Caki2 (cell line): ENCODE measurements around the gene SDK1. TPM values are rescaled to one million over a fixed set of nuclear protein-coding genes. Genes with fewer than 3 reads are reported as not detected.
"Not testable (repeated sequence)": the region's sequence is repeated elsewhere in the genome, so short reads cannot be mapped to it uniquely, and the experiment has no call there.

Source experiments
- DNase-seq: peaks from one replicate; pipeline ENCODE4 v3.0.0-alpha.2; 2015; ENCODE audit warnings: low read depth
- in situ Hi-C: cut with HindIII; loops from 2 replicates; pipeline ENCODE4 v1.10.0; 2016; ENCODE audit warnings: low sequenced_read_pairs, low pct_unique_long_range_greater_than_20kb, mixed read lengths
- total RNA-seq: library from RNA; depleted of rRNA; stranded (reverse); fragments of >200 nt; shearing (Covaris generic); gene quantifications from 2 replicates; pipeline ENCODE4 v1.2.3, GENCODE V29; 2014; ENCODE audit warnings: low replicate concordance

SDK1 gene
- total RNA-seq, 1 experiment from 2014 or later = 9.1 TPM

DNA sequence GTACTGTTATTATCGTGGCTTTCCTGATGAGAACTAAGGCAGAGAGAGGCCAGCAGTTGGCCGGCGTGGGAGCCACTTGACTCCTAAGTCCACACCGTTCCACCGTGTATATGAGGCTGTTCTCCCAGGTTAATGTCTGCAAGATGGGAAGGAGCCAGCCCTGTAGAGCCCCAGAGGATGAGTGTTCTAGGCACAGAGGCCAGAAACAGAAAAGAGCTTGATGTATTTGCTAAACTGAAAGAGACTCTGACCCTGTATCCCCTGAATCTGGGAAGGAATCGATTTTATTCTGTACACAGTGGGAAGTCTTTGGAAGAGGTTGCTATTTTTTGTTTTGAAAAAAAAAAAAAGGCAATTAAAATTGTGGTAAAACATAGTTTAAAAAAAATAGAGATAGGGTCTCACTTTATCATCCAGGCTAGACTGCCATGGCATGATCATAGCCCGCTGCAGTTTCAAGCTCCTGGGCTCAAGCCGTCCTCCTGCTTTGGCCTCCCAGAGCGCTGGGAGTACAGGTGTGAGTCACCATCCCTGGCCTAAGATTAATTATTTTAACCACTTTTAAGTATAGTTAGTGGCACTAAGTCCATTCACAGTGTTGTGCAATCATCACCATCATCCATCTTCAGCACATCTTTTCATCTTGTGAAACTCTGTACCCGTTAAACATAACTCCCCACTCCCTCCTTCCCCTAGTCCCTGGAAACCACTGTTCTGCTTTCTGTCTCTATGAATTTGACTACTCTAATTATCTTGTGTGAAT, 348.8 kb downstream of the SDK1 start:
- in situ Hi-C loops = no loop called here
- DNase-seq = no peak

DNA sequence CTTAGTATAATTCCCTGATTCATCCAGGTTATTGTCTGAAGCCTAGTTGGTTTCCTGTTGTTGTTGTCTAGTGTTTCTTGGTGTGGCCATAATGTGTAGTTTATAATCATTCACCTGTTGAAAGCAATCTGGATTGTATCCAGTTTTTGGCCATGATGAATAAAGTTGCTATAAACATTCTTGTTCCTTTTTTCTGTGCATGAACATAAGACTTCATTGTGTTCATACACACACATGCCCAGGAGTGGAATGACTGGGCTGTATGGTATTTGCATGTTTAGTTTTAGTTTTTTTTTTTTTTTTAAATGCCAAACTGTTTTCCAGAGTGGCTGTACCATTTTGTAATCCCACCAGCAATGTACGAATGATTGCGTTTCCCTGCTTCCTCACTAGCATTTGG, 349.8 kb downstream of the SDK1 start:
- in situ Hi-C loops = no loop called here
- no peak for DNase-seq

DNA sequence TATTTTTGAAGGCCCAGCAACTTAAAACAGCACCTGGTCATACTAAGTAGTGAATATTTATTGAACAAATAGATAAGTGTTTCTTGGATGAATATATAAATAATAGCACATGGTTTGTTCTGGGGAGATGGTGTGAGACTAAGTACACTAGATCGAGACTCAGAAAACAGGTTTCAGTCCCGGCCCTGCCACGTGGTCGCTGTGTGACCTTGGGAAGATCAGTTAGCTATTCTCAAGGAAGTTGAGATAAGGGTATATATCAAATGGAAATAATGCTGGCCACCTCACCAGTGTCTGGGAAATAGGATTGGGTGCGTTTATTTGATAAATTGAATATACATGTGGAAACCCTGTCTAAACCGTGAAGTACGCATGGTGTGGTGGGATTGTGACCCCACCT, 354.6 kb downstream of the SDK1 start:
- in situ Hi-C loops = no loop called here
- no peak for DNase-seq

DNA sequence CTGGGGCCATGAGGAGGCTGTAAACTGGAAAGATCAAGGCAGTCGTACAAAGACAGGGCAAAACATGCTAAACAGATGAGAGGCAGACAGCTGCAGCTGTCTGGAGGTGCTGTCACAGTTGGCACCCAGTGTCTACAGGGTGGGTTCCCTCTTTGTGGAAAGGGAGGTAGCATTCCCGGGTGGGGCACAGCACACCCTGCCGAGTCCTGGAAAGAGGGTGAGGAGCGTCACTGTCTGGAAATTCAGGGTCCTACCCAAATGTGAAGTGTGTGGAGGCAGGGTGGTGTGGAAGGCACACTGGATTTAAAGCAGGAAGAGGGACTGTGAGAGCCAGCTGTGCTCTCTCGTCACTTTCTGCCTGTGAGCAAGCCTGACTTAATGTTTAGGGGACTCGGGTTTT, 356.2 kb downstream of the SDK1 start:
- DNase-seq = no peak
- in situ Hi-C loops = no loop called here

DNA sequence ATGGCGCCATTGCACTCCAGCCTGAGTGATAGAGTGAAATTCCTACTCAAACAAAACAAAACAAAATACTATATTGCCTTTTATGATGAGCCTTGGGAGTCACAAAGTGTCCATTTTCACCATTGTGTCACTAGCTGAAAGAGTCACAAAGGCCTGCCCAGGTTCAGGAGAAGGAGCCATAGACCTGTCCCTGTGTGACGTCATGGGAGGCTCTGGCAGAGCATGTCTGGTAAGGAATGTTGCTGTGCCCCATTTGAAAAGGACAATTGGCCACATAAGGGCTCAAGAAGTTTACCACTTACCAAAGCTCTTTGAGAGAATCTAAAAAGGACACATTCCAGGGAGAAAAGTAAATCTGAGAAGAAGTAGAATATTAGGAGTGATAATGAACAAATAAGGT, 367.7 kb downstream of the SDK1 start:
- DNase-seq = no peak
- in situ Hi-C loops = no loop called here

DNA sequence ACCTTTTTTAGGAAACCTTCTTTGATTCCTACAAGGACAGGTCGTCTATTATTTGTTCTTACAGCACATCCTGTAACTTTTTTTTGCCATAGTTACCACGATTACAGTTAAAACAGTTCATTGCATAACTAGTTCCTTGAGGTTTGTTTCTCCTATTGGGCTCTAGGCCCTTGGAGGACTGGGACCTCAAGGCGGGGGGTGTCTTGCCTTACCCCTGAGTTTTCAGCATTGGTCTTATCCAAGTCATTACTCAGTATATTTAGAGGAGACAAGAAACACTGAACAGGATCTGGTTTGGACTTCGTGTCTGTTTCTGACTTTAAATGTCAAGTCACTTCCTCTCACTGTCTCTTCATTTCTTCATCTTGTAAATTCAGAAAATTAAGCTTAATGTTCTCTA, 369.8 kb downstream of the SDK1 start:
- in situ Hi-C loops = no loop called here

DNA sequence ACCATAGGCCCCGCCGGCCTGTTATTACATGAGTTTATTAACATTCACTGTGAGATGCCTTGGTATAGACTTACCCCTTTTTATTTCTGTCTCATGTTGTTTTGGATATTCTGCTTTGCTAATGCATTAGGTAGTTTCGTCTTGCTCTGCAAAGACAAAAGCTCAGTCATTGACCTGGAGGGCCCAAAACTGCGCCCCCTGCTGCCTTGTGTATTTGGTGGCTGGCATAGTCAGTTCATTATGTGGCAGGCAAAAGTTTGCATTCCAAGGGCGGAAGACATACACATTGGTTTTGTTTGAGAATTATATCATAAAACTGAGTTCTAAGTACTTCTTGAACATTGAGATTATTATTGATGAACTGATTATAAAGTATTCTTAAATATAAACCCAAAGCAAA, 372.5 kb downstream of the SDK1 start:
- no peak for DNase-seq
- in situ Hi-C loops = no loop called here

More for the DNA sequence above, 369.8 kb downstream of the SDK1 start:
- DNase-seq = no peak

DNA sequence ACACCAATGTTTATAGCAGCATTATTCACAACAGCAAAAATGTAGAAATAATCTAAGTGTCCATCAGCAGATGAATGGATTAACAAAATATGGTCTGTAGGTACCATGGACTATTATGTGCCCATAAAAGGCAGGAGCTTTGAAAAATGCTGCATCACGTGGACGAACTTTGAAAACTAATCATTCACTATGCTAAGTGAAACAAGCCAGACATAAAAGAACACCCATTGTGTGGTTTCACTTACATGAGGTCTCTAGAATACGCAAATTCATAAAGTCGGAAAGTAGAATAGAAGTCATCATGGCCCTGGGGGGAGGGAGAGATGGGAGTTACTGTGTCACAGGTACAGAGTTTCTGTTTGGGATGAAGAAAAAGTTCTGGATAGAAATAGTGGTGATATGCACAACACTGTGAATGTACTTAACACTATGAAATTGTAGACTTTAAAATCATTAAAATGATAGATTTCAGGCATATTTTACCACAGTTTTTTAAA, 377.3 kb downstream of the SDK1 start:
- DNase-seq = no peak
- in situ Hi-C loops = no loop called here

DNA sequence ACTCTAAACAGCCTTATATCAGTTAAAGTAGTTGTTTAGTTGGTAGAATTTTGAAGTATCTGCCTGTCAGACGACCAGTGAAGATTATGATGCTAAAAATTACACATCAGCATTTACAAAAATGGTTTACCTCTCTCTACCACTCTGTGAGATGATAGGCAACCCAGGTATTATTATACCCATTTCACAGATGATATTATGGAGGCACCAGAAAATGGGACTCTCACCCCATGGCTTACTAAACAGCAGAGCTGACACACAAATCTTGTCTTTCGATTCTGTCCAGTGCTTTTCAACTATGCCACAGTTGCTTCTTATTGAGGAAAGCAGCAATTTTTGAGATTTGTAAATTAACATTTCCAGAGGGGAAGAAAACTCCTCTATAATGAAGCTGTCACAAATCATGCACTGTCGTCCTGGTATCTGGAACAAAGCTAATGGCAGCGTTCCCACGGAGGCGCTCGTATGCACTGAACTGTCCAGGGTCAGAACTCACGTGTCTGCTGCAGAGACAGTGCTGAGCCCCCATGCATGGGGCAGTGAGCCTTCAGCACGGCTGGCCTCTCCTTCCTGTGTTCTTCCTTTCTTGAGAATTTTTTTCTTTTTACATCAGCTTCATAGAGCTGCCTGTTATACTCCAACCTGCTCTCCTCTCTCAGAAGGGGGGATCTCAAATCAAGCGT, 381.1 kb downstream of the SDK1 start:
- in situ Hi-C loops = no loop called here

DNA sequence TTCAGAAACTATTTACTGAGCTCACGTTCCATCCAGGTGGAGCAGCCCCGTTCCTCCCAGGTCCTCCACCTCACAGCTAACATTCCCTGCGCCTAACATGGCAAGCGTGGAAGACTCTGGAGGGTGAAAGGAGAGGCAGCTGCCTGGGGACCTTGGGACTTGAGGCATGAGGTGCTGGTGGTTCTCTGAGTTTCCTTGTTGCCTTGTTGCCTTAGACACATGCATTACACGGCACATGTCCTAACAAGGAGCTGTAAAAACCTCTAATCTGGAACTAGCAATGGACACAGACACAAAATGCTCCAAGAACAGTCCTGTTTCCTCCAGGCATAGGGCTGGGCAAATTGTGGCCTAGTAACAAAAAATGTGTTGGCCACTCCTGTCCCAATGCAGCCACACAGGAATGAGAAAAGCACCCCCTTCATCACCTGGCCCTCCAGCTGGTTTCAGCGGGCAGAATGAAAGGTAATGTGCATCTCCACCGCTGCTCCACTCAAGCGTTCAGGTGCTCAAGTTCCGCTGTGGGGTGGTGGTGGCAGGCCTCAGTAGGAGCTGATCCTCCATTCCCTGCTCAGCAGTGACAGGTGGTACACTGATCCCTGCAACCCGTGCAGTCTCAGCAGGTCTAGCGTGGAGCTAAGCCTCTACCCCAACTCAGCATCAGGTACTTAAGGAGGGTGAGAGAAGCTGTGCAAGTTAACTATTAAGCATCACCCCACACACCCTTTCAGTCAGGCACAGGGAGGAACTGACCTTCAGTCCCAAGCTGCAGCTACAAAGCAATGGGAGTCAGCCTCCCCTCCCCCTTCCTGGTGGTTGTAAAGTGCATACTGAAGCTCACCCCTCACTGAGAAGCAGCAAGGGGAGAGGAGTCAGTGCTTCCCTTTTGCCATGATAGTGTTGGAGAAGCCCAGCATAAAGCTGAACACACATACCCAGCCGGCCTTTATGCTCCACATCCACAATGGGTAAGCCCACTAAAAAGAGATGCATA, 382.8 kb downstream of the SDK1 start:
- in situ Hi-C loops = no loop called here
- no peak for DNase-seq

More for the DNA sequence above, 381.1 kb downstream of the SDK1 start:
- DNase-seq = no peak

DNA sequence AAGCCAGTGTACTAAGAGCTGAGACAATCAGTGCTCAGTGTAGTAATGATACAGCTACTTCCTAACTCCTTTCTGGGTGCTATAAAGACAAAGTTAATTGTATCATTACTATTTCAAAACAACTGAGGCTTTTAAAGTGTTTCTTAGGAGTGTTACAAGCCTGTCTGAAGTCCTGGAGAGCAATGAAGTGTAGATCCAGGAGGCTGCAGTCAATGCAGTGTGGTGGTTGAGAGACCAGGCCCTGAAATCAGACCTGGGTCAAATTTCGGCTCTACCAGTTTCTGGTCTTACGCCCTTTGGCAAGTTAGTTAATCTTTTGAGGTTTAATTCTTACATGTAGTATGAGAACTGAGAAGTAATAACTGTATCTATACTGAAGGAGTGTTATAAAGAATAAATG, 387.0 kb downstream of the SDK1 start:
- in situ Hi-C loops = no loop called here
- no peak for DNase-seq

DNA sequence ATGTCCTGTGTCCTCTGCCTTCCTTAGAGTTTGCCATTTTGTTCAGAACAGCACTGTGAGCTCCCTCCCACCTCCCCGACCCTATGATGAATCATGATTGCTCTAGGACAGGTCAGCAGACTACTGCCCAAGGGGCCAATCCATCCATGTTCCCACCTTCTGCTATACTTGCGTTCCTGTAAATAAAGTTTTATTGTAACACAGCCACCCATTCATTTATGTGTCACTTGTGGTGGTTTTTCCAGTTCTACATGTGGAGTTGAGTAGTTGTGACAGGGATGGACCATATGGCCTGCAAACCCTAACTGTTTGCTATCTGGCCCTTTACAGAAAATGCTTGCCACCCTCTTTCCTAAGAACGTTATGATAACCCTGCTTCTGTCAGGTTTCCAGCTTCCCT, 387.8 kb downstream of the SDK1 start:
- DNase-seq = no peak
- in situ Hi-C loops = no loop called here

DNA sequence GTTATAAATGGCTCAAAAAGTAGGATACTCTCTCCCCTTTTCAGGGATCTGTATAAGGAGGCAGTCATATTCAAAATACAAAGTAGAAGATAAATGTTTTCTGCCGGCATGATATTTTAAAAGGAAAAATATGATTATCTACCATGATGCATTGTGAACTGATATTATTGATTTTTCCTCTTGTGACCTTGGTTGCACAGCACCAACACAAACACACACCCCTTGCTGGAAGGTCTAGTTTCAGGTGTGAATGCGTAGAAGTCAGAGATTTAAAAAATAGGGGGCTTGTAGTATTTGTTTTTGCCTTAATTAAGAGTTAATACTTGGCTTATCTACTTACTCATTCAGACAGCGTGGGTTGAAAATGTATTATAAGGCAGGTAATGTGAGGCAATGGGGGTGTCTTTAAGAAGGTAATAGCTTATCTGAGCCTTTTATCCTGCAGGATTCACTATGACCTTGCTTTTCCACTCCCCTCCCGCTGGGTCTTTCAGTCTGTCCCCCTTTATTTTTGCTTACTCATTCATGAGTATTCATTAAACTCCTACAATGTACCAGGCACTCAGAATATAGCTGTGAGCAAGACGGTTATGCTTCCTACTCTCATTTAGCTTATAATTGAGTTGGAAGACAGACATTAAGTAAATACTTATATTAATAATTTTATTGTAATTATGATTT, 390.6 kb downstream of the SDK1 start:
- no peak for DNase-seq
- in situ Hi-C loops = no loop called here

DNA sequence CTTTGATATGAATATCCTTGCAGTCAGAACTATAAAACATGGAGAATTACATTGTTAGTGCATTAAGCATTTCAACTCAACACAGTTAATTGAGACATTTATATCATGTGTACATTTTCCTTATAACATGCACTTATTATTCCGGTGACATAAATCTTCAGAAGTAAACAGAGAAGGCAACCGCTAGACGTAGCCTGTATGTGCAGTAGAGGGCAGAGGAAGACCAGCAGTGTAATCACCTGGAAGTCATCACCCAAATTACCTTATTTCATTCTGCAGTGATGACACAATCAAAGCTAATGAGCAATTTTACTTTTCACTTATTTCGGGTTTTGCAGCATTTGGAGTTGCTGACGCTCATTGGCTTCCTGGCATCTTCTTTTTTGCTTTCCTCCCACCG, 394.6 kb downstream of the SDK1 start:
- DNase-seq = no peak
- in situ Hi-C loops = no loop called here

DNA sequence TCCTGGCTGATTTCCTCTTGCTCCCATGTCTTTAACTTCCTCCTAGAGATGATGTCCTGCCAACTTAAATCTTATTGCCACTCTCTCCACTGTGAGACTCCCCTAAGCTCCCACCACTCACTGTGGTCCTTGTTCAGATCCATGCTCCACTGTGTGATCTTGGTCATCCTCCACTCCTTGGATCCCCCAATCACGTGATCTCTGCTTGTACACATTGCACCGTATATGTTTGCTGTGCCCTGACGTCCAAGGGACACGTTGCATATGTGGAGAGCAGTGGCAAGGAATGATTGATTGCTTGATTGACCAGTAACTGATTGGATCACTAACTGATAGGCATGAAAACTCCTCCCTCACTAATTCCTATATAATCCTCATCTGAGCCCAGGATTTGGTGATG, 395.1 kb downstream of the SDK1 start:
- in situ Hi-C loops = no loop called here
- no peak for DNase-seq

DNA sequence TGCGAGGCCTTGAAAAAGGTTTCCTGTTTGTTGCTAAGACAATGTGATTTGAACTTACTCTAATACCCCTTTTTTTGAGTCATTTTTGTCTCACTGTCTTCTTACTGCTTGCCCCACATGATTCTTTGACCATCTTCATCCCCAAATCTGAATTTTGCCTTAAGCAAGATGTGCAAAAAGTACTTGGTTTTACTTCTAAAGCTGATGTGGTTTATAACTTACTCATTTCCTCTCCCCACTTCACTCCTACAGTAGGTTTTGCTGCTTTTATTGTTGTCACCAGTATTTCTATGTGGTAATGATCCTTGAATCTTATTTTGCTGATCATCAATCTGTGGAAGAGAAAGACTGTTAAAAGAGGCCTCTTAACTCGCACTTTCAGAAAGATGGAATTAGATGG, 396.4 kb downstream of the SDK1 start:
- in situ Hi-C loops = no loop called here
- no peak for DNase-seq

DNA sequence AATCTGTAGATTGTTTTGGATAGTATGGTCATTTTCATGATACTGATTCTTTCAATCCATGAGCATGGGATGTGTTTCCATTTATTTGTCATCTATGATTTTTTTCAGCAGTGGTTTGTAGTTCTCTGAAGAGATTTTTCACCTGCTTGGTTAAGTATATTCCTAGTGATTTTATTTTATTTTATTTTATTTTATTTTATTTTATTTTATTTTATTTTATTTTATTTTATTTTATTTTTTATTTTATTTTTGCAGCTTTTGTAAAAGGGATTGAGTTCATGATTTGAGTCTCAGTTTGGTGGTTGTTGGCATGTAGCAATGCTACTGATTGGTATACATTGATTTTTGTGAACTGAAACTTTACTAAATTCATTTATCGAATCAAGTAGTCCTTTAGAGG, 404.2 kb downstream of the SDK1 start:
- no peak for DNase-seq
- in situ Hi-C loops = no loop called here

DNA sequence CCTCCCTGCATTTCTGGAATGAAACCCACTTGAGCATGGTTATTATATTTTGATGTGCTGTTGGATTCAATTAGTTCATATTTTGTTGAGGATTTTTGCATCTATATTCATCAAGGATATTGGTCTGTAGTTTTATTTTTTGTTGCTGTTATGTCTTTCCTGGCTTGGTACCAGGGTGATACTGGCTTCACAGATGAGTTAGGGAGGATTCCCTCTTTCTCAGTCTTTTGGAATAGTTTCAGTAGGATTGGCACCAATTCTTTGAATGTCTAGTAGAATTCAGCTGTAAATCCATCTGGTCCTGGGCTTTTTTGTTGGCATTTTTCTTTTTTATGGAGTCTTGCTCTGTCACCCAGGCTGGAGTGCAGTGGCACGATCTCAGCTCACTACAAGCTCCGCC, 405.0 kb downstream of the SDK1 start:
- in situ Hi-C loops = not testable (repeated sequence)

More for the DNA sequence above, 405.0 kb downstream of the SDK1 start:
- DNase-seq = not testable (repeated sequence)
